Measurements from ENCODE around the gene ANXA8.
"Not testable (repeated sequence)": the region's sequence is repeated elsewhere in the genome, so short reads cannot be mapped to it uniquely, and the experiment has no call there.

- not testable (repeated sequence) for TF ChIP-seq POLR2A (IDR thresholded peaks at IDR 0.05; ENCODE audit: low read length); GATA1 (IDR thresholded peaks at IDR 0.05; ENCODE audit: low read depth, low read length)
These were observed 6.8 kb downstream of the ANXA8 start for GRCh38 chr10:47477078-47477477.
